GM23248 (cell line): ENCODE results near the gene PTK7.

ENCODE experiments used
- EZH2 ChIP-seq: fragments of 200-600 bp; sonication (generic); IDR thresholded peaks from 2 replicates; pipeline ENCODE4 v1.6.1; 2018; ENCODE audit warnings: antibody characterized with exemption, mild to moderate bottlenecking; ENCODE audit not compliant: insufficient read depth, poor library complexity, severe bottlenecking
- EZH2phosphoT487 ChIP-seq: fragments of 200-600 bp; sonication (generic); IDR thresholded peaks from 2 replicates; pipeline ENCODE4 v1.6.1; 2018; ENCODE audit warnings: antibody characterized with exemption, moderate library complexity, mild to moderate bottlenecking, low read depth; ENCODE audit not compliant: insufficient read depth

DNA sequence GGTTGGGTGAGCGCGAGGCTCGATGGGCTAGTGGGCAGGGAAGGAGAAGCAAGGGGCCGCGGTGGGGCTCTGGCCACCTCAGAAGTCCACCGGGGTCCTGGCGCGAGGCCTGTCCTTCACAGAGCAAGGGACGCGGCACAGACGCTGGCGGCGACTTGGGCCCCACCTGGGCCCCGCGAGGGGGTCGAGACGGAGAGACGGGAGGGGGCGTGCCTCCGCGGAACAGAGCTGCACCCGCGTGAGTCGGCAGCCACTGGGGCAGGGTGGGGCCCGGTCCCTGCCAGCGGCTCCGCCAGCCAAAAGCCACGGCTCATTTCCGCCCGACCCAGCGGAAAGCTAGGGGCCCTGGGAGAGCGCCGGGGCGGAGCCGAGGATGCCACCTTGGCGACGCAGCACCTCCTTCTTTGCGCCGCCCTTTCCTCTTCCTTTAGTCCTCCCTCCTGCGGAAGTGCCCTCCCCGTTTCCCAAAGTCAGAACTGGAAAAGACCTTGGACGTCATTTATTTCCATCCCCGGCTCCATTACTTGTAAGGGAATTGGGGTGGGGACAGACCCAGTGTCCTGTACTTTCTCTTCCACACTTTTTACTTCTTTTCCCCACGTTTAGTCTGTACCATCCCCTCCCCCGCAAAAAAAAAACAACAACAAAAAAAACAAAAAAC is 22.4 kb upstream of the PTK7 start, which contains the start of gene CUL7:
- TF ChIP-seq EZH2 (no peak), EZH2phosphoT487 (no peak)
